GM23338 (cell line): Measurements from ENCODE around the gene RTKN2. TPM values are rescaled to one million over a fixed set of nuclear protein-coding genes. Genes with fewer than 3 reads are reported as not detected.

ENCODE experiments used
- ATAC-seq: fragments of 200-7000 bp; cut with Tn5 transposase; 3 replicates; pipeline ENCODE4 v1.9.1; 2020
- DNase-seq: peaks from one replicate; pipeline ENCODE4 v3.0.0-alpha.2; 2015; ENCODE audit warnings: low spot score
- H2AFZ ChIP-seq: fragments of 200-600 bp; sonication (generic); 2 replicates; pipeline ENCODE4 v1.8.0; 2016; ENCODE audit warnings: antibody characterized with exemption, mild to moderate bottlenecking, moderate library complexity
- H3F3A ChIP-seq: fragments of 200-600 bp; sonication (generic); replicated peaks from 2 replicates; pipeline ENCODE4 v1.8.0; 2017; ENCODE audit warnings: antibody characterized with exemption, mixed run types, low read depth
- H3K27ac ChIP-seq: fragments of 200-600 bp; sonication (generic); 2 replicates; pipeline ENCODE4 v1.6.1; 2016; ENCODE audit warnings: low read depth
- H3K27me3 ChIP-seq: fragments of 200-600 bp; sonication (generic); 2 replicates; pipeline ENCODE4 v1.8.0; 2016; ENCODE audit warnings: mild to moderate bottlenecking, mixed run types, moderate library complexity; ENCODE audit not compliant: insufficient read depth
- H3K36me3 ChIP-seq: fragments of 200-600 bp; sonication (generic); 2 replicates; pipeline ENCODE4 v1.8.0; 2016; ENCODE audit warnings: mild to moderate bottlenecking; ENCODE audit not compliant: insufficient read depth
- H3K4me1 ChIP-seq: fragments of 200-600 bp; sonication (generic); 2 replicates; pipeline ENCODE4 v1.8.0; 2016; ENCODE audit warnings: mild to moderate bottlenecking, moderate library complexity; ENCODE audit not compliant: insufficient read depth
- H3K4me2 ChIP-seq: fragments of 200-600 bp; sonication (generic); 2 replicates; pipeline ENCODE4 v1.7.1; 2017; ENCODE audit warnings: mixed run types
- H3K4me3 ChIP-seq: fragments of 200-600 bp; sonication (generic); 2 replicates; pipeline ENCODE4 v1.6.1; 2016; ENCODE audit warnings: mixed run types
- H3K79me2 ChIP-seq: fragments of 200-600 bp; sonication (generic); replicated peaks from 2 replicates; pipeline ENCODE4 v1.8.0; 2017; ENCODE audit warnings: mild to moderate bottlenecking; ENCODE audit not compliant: insufficient read depth
- H3K9me2 ChIP-seq: fragments of 200-600 bp; sonication (generic); 2 replicates; pipeline ENCODE4 v1.8.0; 2017; ENCODE audit not compliant: insufficient read depth
- H4K20me1 ChIP-seq: fragments of 200-600 bp; sonication (generic); replicated peaks from 2 replicates; pipeline ENCODE4 v1.8.0; 2017; ENCODE audit warnings: mild to moderate bottlenecking; ENCODE audit not compliant: insufficient read depth
- H3K27ac Mint-ChIP-seq: 2 replicates; pipeline ENCODE4 v1.8.0; 2020; ENCODE audit warnings: inconsistent platforms, mild to moderate bottlenecking, moderate library complexity, mixed read lengths
- H3K27me3 Mint-ChIP-seq: 3 replicates; pipeline ENCODE4 v1.8.0; 2022; ENCODE audit warnings: low read depth, mild to moderate bottlenecking, moderate library complexity, mixed read lengths, inconsistent platforms; ENCODE audit not compliant: insufficient read depth, poor library complexity
- H3K36me3 Mint-ChIP-seq: 3 replicates; pipeline ENCODE4 v1.8.0; 2021; ENCODE audit warnings: low read depth, mild to moderate bottlenecking, inconsistent platforms, moderate library complexity, mixed read lengths
- H3K4me1 Mint-ChIP-seq: 3 replicates; pipeline ENCODE4 v1.8.0; 2020; ENCODE audit warnings: mild to moderate bottlenecking, inconsistent platforms, mixed read lengths
- H3K4me3 Mint-ChIP-seq: 3 replicates; pipeline ENCODE4 v1.8.0; 2021; ENCODE audit warnings: moderate library complexity, mild to moderate bottlenecking, inconsistent platforms, mixed read lengths
- H3K9me3 Mint-ChIP-seq: 3 replicates; pipeline ENCODE4 v1.8.0; 2020; ENCODE audit warnings: moderate library complexity, mild to moderate bottlenecking, inconsistent platforms, mixed read lengths
- CREB1 ChIP-seq: fragments of 250-450 bp; sonication (Bioruptor Pico); IDR thresholded peaks from 2 replicates; pipeline ENCODE4 v1.5.0; 2020; ENCODE audit warnings: low read depth, mild to moderate bottlenecking, moderate library complexity
- EZH2 ChIP-seq: fragments of 200-600 bp; sonication (generic); IDR thresholded peaks from one replicate; pipeline ENCODE4 v1.8.0; 2017; ENCODE audit warnings: antibody characterized with exemption, mild to moderate bottlenecking, low read depth; ENCODE audit not compliant: unreplicated experiment
- EZH2phosphoT487 ChIP-seq: fragments of 200-600 bp; sonication (generic); IDR thresholded peaks from one replicate; pipeline ENCODE4 v1.8.1; 2018; ENCODE audit warnings: antibody characterized with exemption; ENCODE audit not compliant: unreplicated experiment
- JUNB ChIP-seq: IDR thresholded peaks from one replicate; pipeline ENCODE4 v1.6.1; 2016; ENCODE audit warnings: antibody characterized with exemption; ENCODE audit not compliant: unreplicated experiment
- NANOG ChIP-seq: IDR thresholded peaks from 2 replicates; pipeline ENCODE4 v1.6.1; 2016; ENCODE audit warnings: antibody characterized with exemption, borderline replicate concordance
- POLR2AphosphoS5 ChIP-seq: IDR thresholded peaks from 2 replicates; pipeline ENCODE4 v1.6.1; 2016; ENCODE audit warnings: antibody characterized with exemption, low read depth
- STAT1 ChIP-seq: IDR thresholded peaks from one replicate; pipeline ENCODE4 v1.6.1; 2016; ENCODE audit warnings: antibody characterized with exemption; ENCODE audit not compliant: unreplicated experiment
- ZNF114 ChIP-seq: fragments of 250-450 bp; sonication (Bioruptor Pico); IDR thresholded peaks from 2 replicates; pipeline ENCODE4 v1.5.0; 2020; ENCODE audit warnings: mild to moderate bottlenecking, moderate library complexity
- ZNF331 ChIP-seq: fragments of 250-450 bp; sonication (Bioruptor Pico); IDR thresholded peaks from 2 replicates; pipeline ENCODE4 v1.5.0; 2020; ENCODE audit warnings: low read depth, mild to moderate bottlenecking, moderate library complexity
- polyA plus RNA-seq: library from polyadenylated mRNA; unstranded; fragments of >200 nt; fragmentation: Nextera tagmentation; extraction: Ambion mirVana; gene quantifications from 2 replicates; pipeline ENCODE4 v1.2.1, GENCODE V29; 2016
- total RNA-seq: library from RNA; depleted of rRNA; stranded (reverse); fragments of >200 nt; shearing (Covaris generic); gene quantifications from 2 replicates; pipeline ENCODE4 v1.2.3, GENCODE V29; 2014
- TF ChIP-seq, protein P1 (sequence below): IDR thresholded peaks from one replicate; pipeline ENCODE4 v1.6.1; 2018; ENCODE audit warnings: antibody characterized with exemption; ENCODE audit not compliant: unreplicated experiment
- TF ChIP-seq, protein P2 (sequence below): fragments of 250-450 bp; sonication (Bioruptor Pico); IDR thresholded peaks from 2 replicates; pipeline ENCODE4 v1.5.0; 2020; ENCODE audit warnings: mild to moderate bottlenecking, moderate library complexity
- TF ChIP-seq, protein P3 (sequence below), 2 experiments: fragments of 200-600 bp in 1 of 2; sonication (generic) in 1 of 2; conservative IDR thresholded peaks; 2 replicates each; pipeline versions ENCODE4 v1.5.1 to v1.6.1; 2016 to 2017; ENCODE audit warnings: antibody characterized with exemption in 2 of 2, low read depth in 2 of 2, mild to moderate bottlenecking in 2 of 2, moderate library complexity in 1 of 2
- TF ChIP-seq, protein P4 (sequence below): IDR thresholded peaks from 2 replicates; pipeline ENCODE4 v1.6.1; 2016; ENCODE audit warnings: antibody characterized with exemption

RTKN2 gene
- total and polyA plus RNA-seq, 2 experiments from 2014 or later: 15.3 to 23.6 TPM

DNA sequence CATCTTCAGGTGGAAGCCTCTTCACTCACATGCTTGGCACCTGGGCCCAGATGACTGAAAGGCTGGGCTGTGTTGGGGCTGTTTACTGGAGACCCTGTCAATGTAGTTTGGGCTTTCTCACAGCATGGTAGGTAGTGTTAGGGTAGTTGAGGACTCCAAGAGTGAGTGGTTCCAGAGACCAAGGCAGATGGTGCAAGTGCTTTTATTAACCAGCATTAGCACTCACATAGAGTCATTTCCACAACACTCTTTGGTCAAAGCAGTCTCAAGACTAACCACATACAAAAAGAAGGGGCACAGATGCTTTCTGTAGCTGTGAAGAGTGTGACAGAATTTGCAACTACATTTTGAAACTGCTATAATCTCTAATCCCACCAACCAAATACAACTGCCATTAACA lies 135.0 kb downstream of the RTKN2 start:
- Histone ChIP-seq H3K4me3 (no peak overlapping the region), H3K4me1 (no peaks in the 10 kb centered on the region), H3F3A (no peaks in the 10 kb centered on the region), H3K4me2 (no peak overlapping the region), H3K27ac (no peak overlapping the region), H3K36me3 (no peaks in the 10 kb centered on the region), H3K9me2 (no peaks in the 10 kb centered on the region), H4K20me1 (no peaks in the 10 kb centered on the region), H2AFZ (no peak overlapping the region), H3K79me2 (no peaks in the 10 kb centered on the region), H3K27me3 (no peaks in the 10 kb centered on the region)
- Mint-ChIP-seq H3K27ac (no peak overlapping the region), H3K4me1 (no peaks in the 10 kb centered on the region), H3K4me3 (no peak overlapping the region), H3K9me3 (peaks cover 17% of the 10 kb centered on the region; the same call in 2 of the 3 replicates), H3K36me3 (peaks cover 8% of the 10 kb centered on the region; the same call in 2 of the 3 replicates), H3K27me3 (no peaks in the 10 kb centered on the region)
- DNase-seq: no peak
- no peak for ATAC-seq
- TF ChIP-seq POLR2AphosphoS5: no peak
- no peak for TF ChIP-seq JUNB
- TF ChIP-seq EZH2phosphoT487: no peak
- TF ChIP-seq, protein P1, sequence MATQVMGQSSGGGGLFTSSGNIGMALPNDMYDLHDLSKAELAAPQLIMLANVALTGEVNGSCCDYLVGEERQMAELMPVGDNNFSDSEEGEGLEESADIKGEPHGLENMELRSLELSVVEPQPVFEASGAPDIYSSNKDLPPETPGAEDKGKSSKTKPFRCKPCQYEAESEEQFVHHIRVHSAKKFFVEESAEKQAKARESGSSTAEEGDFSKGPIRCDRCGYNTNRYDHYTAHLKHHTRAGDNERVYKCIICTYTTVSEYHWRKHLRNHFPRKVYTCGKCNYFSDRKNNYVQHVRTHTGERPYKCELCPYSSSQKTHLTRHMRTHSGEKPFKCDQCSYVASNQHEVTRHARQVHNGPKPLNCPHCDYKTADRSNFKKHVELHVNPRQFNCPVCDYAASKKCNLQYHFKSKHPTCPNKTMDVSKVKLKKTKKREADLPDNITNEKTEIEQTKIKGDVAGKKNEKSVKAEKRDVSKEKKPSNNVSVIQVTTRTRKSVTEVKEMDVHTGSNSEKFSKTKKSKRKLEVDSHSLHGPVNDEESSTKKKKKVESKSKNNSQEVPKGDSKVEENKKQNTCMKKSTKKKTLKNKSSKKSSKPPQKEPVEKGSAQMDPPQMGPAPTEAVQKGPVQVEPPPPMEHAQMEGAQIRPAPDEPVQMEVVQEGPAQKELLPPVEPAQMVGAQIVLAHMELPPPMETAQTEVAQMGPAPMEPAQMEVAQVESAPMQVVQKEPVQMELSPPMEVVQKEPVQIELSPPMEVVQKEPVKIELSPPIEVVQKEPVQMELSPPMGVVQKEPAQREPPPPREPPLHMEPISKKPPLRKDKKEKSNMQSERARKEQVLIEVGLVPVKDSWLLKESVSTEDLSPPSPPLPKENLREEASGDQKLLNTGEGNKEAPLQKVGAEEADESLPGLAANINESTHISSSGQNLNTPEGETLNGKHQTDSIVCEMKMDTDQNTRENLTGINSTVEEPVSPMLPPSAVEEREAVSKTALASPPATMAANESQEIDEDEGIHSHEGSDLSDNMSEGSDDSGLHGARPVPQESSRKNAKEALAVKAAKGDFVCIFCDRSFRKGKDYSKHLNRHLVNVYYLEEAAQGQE: no peak
- no peak for TF ChIP-seq CREB1 (CRISPR knock-in tag)
- no peak for TF ChIP-seq STAT1
- TF ChIP-seq, protein P2, sequence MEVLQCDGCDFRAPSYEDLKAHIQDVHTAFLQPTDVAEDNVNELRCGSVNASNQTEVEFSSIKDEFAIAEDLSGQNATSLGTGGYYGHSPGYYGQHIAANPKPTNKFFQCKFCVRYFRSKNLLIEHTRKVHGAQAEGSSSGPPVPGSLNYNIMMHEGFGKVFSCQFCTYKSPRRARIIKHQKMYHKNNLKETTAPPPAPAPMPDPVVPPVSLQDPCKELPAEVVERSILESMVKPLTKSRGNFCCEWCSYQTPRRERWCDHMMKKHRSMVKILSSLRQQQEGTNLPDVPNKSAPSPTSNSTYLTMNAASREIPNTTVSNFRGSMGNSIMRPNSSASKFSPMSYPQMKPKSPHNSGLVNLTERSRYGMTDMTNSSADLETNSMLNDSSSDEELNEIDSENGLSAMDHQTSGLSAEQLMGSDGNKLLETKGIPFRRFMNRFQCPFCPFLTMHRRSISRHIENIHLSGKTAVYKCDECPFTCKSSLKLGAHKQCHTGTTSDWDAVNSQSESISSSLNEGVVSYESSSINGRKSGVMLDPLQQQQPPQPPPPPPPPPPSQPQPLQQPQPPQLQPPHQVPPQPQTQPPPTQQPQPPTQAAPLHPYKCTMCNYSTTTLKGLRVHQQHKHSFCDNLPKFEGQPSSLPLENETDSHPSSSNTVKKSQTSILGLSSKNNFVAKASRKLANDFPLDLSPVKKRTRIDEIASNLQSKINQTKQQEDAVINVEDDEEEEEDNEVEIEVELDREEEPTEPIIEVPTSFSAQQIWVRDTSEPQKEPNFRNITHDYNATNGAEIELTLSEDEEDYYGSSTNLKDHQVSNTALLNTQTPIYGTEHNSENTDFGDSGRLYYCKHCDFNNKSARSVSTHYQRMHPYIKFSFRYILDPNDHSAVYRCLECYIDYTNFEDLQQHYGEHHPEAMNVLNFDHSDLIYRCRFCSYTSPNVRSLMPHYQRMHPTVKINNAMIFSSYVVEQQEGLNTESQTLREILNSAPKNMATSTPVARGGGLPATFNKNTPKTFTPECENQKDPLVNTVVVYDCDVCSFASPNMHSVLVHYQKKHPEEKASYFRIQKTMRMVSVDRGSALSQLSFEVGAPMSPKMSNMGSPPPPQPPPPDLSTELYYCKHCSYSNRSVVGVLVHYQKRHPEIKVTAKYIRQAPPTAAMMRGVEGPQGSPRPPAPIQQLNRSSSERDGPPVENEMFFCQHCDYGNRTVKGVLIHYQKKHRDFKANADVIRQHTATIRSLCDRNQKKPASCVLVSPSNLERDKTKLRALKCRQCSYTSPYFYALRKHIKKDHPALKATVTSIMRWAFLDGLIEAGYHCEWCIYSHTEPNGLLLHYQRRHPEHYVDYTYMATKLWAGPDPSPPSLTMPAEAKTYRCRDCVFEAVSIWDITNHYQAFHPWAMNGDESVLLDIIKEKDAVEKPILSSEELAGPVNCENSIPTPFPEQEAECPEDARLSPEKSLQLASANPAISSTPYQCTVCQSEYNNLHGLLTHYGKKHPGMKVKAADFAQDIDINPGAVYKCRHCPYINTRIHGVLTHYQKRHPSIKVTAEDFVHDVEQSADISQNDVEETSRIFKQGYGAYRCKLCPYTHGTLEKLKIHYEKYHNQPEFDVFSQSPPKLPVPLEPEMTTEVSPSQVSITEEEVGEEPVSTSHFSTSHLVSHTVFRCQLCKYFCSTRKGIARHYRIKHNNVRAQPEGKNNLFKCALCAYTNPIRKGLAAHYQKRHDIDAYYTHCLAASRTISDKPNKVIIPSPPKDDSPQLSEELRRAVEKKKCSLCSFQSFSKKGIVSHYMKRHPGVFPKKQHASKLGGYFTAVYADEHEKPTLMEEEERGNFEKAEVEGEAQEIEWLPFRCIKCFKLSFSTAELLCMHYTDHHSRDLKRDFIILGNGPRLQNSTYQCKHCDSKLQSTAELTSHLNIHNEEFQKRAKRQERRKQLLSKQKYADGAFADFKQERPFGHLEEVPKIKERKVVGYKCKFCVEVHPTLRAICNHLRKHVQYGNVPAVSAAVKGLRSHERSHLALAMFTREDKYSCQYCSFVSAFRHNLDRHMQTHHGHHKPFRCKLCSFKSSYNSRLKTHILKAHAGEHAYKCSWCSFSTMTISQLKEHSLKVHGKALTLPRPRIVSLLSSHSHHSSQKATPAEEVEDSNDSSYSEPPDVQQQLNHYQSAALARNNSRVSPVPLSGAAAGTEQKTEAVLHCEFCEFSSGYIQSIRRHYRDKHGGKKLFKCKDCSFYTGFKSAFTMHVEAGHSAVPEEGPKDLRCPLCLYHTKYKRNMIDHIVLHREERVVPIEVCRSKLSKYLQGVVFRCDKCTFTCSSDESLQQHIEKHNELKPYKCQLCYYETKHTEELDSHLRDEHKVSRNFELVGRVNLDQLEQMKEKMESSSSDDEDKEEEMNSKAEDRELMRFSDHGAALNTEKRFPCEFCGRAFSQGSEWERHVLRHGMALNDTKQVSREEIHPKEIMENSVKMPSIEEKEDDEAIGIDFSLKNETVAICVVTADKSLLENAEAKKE (CRISPR knock-in tag): no peak
- no peak for TF ChIP-seq EZH2
- TF ChIP-seq NANOG: no peak
- no peak for TF ChIP-seq ZNF331 (CRISPR knock-in tag)
- TF ChIP-seq, protein P3, sequence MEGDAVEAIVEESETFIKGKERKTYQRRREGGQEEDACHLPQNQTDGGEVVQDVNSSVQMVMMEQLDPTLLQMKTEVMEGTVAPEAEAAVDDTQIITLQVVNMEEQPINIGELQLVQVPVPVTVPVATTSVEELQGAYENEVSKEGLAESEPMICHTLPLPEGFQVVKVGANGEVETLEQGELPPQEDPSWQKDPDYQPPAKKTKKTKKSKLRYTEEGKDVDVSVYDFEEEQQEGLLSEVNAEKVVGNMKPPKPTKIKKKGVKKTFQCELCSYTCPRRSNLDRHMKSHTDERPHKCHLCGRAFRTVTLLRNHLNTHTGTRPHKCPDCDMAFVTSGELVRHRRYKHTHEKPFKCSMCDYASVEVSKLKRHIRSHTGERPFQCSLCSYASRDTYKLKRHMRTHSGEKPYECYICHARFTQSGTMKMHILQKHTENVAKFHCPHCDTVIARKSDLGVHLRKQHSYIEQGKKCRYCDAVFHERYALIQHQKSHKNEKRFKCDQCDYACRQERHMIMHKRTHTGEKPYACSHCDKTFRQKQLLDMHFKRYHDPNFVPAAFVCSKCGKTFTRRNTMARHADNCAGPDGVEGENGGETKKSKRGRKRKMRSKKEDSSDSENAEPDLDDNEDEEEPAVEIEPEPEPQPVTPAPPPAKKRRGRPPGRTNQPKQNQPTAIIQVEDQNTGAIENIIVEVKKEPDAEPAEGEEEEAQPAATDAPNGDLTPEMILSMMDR (conservative IDR thresholded peaks at IDR 0.05; ENCODE audit: low read depth in 2 of 2): no peak
- TF ChIP-seq, protein P4, sequence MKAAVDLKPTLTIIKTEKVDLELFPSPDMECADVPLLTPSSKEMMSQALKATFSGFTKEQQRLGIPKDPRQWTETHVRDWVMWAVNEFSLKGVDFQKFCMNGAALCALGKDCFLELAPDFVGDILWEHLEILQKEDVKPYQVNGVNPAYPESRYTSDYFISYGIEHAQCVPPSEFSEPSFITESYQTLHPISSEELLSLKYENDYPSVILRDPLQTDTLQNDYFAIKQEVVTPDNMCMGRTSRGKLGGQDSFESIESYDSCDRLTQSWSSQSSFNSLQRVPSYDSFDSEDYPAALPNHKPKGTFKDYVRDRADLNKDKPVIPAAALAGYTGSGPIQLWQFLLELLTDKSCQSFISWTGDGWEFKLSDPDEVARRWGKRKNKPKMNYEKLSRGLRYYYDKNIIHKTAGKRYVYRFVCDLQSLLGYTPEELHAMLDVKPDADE: no peak
- TF ChIP-seq ZNF114 (CRISPR knock-in tag): no peak
